DMS53 treated with DMSO at 0.1 percent for 48 hours (cell line): ENCODE measurements around the gene MRPS14.

Experiments
- DNase-seq: peaks from one replicate; lab custom pipeline; 2025; ENCODE audit not compliant: unreplicated experiment; lab: John Stamatoyannopoulos, UW

MRPS14 gene

GRCh38 chr1:174988986-174989385 lies 34.2 kb downstream of the MRPS14 start:
- no peak for DNase-seq

- no peak for DNase-seq
Observed at GRCh38 chr1:174988539-174988938, 34.7 kb downstream of the MRPS14 start.

GRCh38 chr1:174984952-174985351 lies 38.3 kb downstream of the MRPS14 start:
- no peak for DNase-seq

GRCh38 chr1:174982971-174983689 lies 40.1 kb downstream of the MRPS14 start:
- DNase-seq, result peak; percentile 9

- no peak for DNase-seq
Observed at GRCh38 chr1:174976436-174977108, 46.7 kb downstream of the MRPS14 start.

- DNase-seq, result no peak
Observed at GRCh38 chr1:174975764-174976163, 47.5 kb downstream of the MRPS14 start.

GRCh38 chr1:174974711-174975119 lies 48.5 kb downstream of the MRPS14 start:
- no peak for DNase-seq

- no peak for DNase-seq
Observed at GRCh38 chr1:174971902-174972301, 51.3 kb downstream of the MRPS14 start.

GRCh38 chr1:174971466-174971865 lies 51.8 kb downstream of the MRPS14 start:
- DNase-seq, result no peak

- no peak for DNase-seq
Observed at GRCh38 chr1:174969977-174970376, 53.2 kb downstream of the MRPS14 start.

GRCh38 chr1:174968750-174969244 lies 54.4 kb downstream of the MRPS14 start:
- DNase-seq, result no peak

GRCh38 chr1:174967845-174968705 lies 55.1 kb downstream of the MRPS14 start:
- no peak for DNase-seq

- no peak for DNase-seq
Observed at GRCh38 chr1:174966008-174966572, 57.1 kb downstream of the MRPS14 start.

GRCh38 chr1:174965362-174966007 lies 57.7 kb downstream of the MRPS14 start:
- DNase-seq, result no peak

- no peak for DNase-seq
Observed at GRCh38 chr1:174964972-174965361, 58.3 kb downstream of the MRPS14 start.

- no peak for DNase-seq
Observed at GRCh38 chr1:174964261-174964971, 58.8 kb downstream of the MRPS14 start.

GRCh38 chr1:174963529-174964125 lies 59.6 kb downstream of the MRPS14 start:
- no peak for DNase-seq
